ENCODE measurements around the gene EGFLAM. TPM values are rescaled to one million over a fixed set of nuclear protein-coding genes. Genes with fewer than 3 reads are reported as not detected.
A peak's percentile ranks its signal among the peaks of the same experiment; 100 is the strongest.

EGFLAM gene
- total RNA-seq, 1 donor from 2014 or later = 0.12 TPM

- Mint-ChIP-seq H3K27ac (ENCODE audit: unreplicated experiment) (no peak overlapping the region), H3K4me3 (ENCODE audit: unreplicated experiment) (no peak overlapping the region), H3K4me1 (ENCODE audit: low read depth) (peaks cover 21% of the 10 kb centered on the region), H3K9me3 (ENCODE audit: low read depth) (no peaks in the 10 kb centered on the region), H3K27me3 (ENCODE audit: low read depth) (peaks cover 1% of the 10 kb centered on the region), H3K36me3 (ENCODE audit: low read depth) (no peaks in the 10 kb centered on the region)
- peak; percentile 94 for TF ChIP-seq CTCF (IDR thresholded peaks at IDR 0.05)
- DNase-seq (ENCODE audit: low spot score) = no peak
Measured at GRCh38 chr5:38382898-38383297, 124.5 kb downstream of the EGFLAM start.

GRCh38 chr5:38383701-38384100, 125.3 kb downstream of the EGFLAM start:
- no peak for DNase-seq (ENCODE audit: low spot score)
- H3K27ac Mint-ChIP-seq (ENCODE audit: unreplicated experiment) = no peak overlapping the region
- peaks cover 1% of the 10 kb centered on the region for H3K27me3 Mint-ChIP-seq (ENCODE audit: low read depth)
- H3K36me3 Mint-ChIP-seq (ENCODE audit: low read depth) = no peaks in the 10 kb centered on the region
- H3K4me1 Mint-ChIP-seq (ENCODE audit: low read depth) = peaks cover 21% of the 10 kb centered on the region
- no peak overlapping the region for H3K4me3 Mint-ChIP-seq (ENCODE audit: unreplicated experiment)
- TF ChIP-seq CTCF (IDR thresholded peaks at IDR 0.05) = no peak
- H3K9me3 Mint-ChIP-seq (ENCODE audit: low read depth) = no peaks in the 10 kb centered on the region

- DNase-seq (ENCODE audit: low spot score) = no peak
- no peak overlapping the region for H3K27ac Mint-ChIP-seq (ENCODE audit: unreplicated experiment)
- H3K9me3 Mint-ChIP-seq (ENCODE audit: low read depth) = no peaks in the 10 kb centered on the region
- H3K27me3 Mint-ChIP-seq (ENCODE audit: low read depth) = peaks cover 1% of the 10 kb centered on the region
- no peaks in the 10 kb centered on the region for H3K36me3 Mint-ChIP-seq (ENCODE audit: low read depth)
- H3K4me3 Mint-ChIP-seq (ENCODE audit: unreplicated experiment) = no peak overlapping the region
- peaks cover 17% of the 10 kb centered on the region for H3K4me1 Mint-ChIP-seq (ENCODE audit: low read depth)
- TF ChIP-seq CTCF (IDR thresholded peaks at IDR 0.05) = no peak
Measured at GRCh38 chr5:38384396-38384795, 126.0 kb downstream of the EGFLAM start.

GRCh38 chr5:38387161-38387560, 128.8 kb downstream of the EGFLAM start:
- Mint-ChIP-seq H3K4me3 (ENCODE audit: unreplicated experiment) (no peak overlapping the region), H3K9me3 (ENCODE audit: low read depth) (no peaks in the 10 kb centered on the region), H3K4me1 (ENCODE audit: low read depth) (peaks cover 7% of the 10 kb centered on the region), H3K36me3 (ENCODE audit: low read depth) (no peaks in the 10 kb centered on the region), H3K27ac (ENCODE audit: unreplicated experiment) (no peak overlapping the region), H3K27me3 (ENCODE audit: low read depth) (no peaks in the 10 kb centered on the region)
- DNase-seq (ENCODE audit: low spot score) = no peak
- no peak for TF ChIP-seq CTCF (IDR thresholded peaks at IDR 0.05)

GRCh38 chr5:38393636-38394035, 135.3 kb downstream of the EGFLAM start:
- DNase-seq (ENCODE audit: low spot score) = no peak
- Mint-ChIP-seq H3K27me3 (ENCODE audit: low read depth) (peaks cover 10% of the 10 kb centered on the region), H3K27ac (ENCODE audit: unreplicated experiment) (no peak overlapping the region), H3K4me3 (ENCODE audit: unreplicated experiment) (no peak overlapping the region), H3K4me1 (ENCODE audit: low read depth) (peaks cover 3% of the 10 kb centered on the region), H3K36me3 (ENCODE audit: low read depth) (no peaks in the 10 kb centered on the region), H3K9me3 (ENCODE audit: low read depth) (no peaks in the 10 kb centered on the region)
- TF ChIP-seq CTCF (IDR thresholded peaks at IDR 0.05) = no peak
